GM12872 (cell line): ENCODE data around the gene STXBP5L.

ENCODE experiments used
- TF ChIP-seq, protein P1 (sequence below): IDR thresholded peaks from 3 replicates; pipeline ENCODE4 v1.5.1; 2011; ENCODE audit warnings: low read depth, mild to moderate bottlenecking, low read length, moderate library complexity; ENCODE audit not compliant: insufficient read depth

STXBP5L gene

DNA sequence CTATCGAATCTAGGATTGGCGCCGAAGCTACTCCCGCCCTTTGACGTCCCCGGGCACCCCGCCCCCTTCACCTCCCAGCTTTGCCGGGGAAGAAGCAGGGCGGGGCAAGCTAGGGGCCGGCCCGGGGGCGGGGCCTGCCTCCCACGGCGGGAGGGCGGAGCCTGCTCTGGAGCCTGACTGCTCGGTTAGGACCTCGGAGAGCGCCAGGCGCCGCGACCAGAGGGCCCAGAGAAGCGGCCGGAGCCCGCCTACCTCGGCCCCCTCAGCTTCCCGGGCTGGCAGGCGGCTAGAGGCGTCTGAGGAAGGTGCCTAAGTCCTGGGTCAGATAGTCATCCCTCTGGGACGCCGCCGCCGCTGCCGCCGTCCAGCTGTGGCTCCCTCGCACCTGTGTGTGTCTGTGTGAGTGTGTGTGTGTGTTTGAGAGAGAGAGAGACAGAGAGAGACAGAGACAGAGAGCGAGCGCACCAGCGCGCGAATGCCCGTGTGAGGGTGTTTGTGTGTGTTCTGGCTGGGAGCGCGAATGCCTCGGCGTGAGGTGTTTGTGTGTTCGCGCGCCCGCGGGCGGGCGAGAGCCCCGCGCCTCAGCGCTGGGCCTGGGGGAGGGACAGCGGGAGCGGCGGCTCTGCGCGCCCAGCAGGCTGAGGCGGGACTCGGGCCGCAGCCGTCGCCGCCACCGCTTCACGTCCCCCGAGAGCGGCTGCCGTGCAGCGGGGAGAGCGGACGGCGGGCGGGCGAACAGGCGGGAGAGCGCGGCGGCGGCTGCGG lies at the start of gene STXBP5L:
STXBP5L (plus strand) TSS at position 176 of the 765 bp plus-strand sequence. CDS start 1,374 bp downstream, outside the sequence.
- TF ChIP-seq, protein P1, sequence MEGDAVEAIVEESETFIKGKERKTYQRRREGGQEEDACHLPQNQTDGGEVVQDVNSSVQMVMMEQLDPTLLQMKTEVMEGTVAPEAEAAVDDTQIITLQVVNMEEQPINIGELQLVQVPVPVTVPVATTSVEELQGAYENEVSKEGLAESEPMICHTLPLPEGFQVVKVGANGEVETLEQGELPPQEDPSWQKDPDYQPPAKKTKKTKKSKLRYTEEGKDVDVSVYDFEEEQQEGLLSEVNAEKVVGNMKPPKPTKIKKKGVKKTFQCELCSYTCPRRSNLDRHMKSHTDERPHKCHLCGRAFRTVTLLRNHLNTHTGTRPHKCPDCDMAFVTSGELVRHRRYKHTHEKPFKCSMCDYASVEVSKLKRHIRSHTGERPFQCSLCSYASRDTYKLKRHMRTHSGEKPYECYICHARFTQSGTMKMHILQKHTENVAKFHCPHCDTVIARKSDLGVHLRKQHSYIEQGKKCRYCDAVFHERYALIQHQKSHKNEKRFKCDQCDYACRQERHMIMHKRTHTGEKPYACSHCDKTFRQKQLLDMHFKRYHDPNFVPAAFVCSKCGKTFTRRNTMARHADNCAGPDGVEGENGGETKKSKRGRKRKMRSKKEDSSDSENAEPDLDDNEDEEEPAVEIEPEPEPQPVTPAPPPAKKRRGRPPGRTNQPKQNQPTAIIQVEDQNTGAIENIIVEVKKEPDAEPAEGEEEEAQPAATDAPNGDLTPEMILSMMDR = no peak

DNA sequence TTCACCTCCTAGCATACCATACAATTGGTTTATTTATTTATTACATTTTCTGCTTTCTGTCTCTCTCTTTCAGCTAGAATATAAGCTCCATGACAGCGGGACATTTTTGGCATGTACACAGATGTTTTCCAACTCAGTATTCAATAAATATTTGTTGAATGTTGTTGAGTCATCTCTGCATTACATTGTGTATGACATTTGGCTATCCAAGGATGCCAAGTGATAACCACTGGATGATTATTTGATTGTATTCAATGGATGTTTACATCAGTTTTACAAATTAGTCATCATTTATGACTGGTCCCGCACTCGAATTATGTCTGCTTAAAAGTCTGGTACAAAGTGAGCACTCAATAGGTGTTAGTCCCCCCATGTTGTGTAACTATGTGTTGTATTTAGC lies 49.5 kb upstream of the STXBP5L start:
- TF ChIP-seq, protein P1 = no peak

DNA sequence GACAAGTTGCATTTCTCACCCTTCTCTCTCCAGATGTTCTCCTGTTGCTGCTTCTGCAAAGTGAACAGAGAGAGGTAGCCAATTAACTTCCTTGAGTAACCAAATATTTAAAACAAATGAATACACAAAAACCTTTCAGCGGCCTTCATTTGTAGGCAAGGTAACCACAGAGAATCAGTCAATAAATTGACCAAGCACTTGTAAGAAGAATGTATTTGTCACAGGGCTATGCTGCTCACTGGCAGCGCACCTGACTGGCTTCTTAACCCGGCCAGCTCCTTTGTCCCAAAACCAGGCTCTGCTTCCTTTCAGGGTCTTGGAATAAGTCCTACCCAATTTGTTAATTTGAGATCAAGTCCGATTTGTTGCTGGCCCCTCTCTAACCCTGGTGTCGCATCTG lies 43.5 kb upstream of the STXBP5L start:
- TF ChIP-seq, protein P1 = no peak

DNA sequence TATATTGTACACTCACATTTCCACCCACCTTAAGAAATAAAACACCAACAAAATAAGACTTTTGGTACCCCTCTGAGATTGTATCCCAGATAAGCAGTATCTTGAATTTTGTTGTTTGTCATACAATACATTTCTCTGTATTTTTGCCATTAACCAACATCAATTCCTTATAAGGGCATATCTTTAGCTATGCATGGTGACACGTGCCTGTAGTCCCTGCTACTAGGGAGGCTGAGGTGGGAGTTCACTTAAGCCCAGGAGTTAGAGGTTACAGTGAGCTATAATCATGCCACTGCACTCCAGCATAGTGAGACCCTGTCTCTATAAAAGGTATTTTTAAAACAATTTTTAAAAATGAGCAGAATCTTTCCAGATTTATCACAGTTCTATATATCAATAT lies 32.5 kb upstream of the STXBP5L start:
- TF ChIP-seq, protein P1 = no peak

DNA sequence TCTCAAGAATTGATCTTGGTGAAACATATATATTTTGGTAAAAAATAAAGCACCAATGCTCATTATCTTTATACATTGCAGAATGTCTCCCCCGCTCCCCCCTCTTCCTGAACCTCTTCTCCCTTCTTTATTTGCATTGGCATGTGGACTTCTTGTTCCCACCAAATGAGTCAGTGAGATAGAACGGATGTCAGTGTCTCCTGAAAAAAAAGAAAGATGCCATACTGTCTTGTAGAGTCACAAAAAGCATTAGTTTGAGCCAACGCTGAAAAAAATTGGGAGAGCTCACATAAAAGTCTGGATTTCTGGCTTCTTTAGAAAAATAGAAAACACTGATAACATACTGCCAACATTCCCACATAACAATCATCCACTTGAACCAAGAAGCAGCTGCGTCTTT lies 32.0 kb upstream of the STXBP5L start:
- TF ChIP-seq, protein P1 = no peak

DNA sequence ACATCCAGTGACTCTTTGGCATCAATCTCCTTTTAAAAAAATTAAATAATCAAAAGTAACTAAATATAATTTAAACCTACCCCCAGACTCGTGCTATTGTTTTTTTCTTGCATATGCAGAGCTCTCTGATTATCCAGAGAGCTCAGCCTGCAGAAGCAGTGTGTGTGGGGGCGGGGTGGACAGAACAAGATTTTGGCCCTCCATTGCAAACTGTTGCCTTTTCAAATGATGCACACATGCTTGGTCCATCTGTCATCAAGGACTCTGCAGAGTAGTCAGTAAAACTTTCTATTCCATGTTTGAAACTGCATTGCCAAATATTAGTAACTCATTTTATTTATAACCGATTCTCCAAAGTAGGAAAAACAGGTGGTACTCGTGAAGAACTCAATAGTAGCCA lies 28.6 kb upstream of the STXBP5L start:
- TF ChIP-seq, protein P1 = no peak

DNA sequence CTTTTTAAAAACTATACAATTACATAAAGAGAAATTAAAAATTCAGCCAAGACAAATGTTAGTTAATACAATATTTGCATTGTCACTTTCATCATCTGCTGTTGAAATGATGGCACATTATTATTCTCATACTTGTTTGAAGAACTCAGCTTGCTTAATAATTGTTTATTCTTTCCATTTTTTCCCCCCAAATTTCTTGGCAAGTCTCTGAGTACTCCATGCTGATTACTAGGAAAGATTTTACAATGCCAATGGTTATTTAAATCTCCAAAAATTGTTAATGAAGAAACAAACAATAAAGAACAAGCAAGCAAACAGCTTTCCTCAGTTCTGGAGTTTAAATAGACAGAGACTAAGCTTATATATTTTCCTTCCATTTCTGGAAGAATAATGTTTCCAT lies 15.1 kb upstream of the STXBP5L start:
- TF ChIP-seq, protein P1 = no peak
